Aorta (tissue), 5 donors: ENCODE data around the gene ASGR2. TPM values are rescaled to one million over a fixed set of nuclear protein-coding genes. Genes with fewer than 3 reads are reported as not detected.
A peak's percentile ranks its signal among the peaks of the same experiment; 100 is the strongest.
"Not testable (repeated sequence)": the region's sequence is repeated elsewhere in the genome, so short reads cannot be mapped to it uniquely, and the experiment has no call there.

Experiments used
- ATAC-seq: fragments of 200-7000 bp; cut with Tn5 transposase; one replicate; pipeline ENCODE4 v1.9.1; 2022; ENCODE audit warnings: moderate library complexity; ENCODE audit not compliant: low FRiP score
- DNase-seq, 2 donors: peaks; one replicate each; pipeline ENCODE4 v3.0.0-alpha.2; 2020
- H3K27ac ChIP-seq, 2 donors: one replicate each; pipeline ENCODE4 v1.5.1; 2013; ENCODE audit warnings: low read length in 2 of 2, mild to moderate bottlenecking in 2 of 2, moderate library complexity in 2 of 2, control low read depth in 1 of 2, inconsistent platforms in 1 of 2, low read depth in 1 of 2
- H3K27me3 ChIP-seq, 2 donors: one replicate each; pipeline ENCODE4 v1.6.1; 2013; ENCODE audit warnings: control low read depth in 1 of 2, low read length in 1 of 2, mild to moderate bottlenecking in 1 of 2, moderate library complexity in 1 of 2; ENCODE audit not compliant: insufficient read depth in 2 of 2, control insufficient read depth in 1 of 2
- H3K36me3 ChIP-seq, 2 donors: one replicate each; pipeline ENCODE4 v1.6.1; 2013; ENCODE audit warnings: control low read depth in 1 of 2, low read length in 1 of 2, mild to moderate bottlenecking in 1 of 2; ENCODE audit not compliant: insufficient read depth in 2 of 2, control insufficient read depth in 1 of 2
- H3K4me1 ChIP-seq, 2 donors: one replicate each; pipeline ENCODE4 v1.6.1; 2013; ENCODE audit warnings: low read length in 2 of 2, control low read depth in 1 of 2, mild to moderate bottlenecking in 1 of 2, moderate library complexity in 1 of 2; ENCODE audit not compliant: insufficient read depth in 2 of 2, control insufficient read depth in 1 of 2
- H3K4me3 ChIP-seq, 2 donors: one replicate each; pipeline ENCODE4 v1.5.1; 2013; ENCODE audit warnings: low read length in 2 of 2, control low read depth in 1 of 2, mild to moderate bottlenecking in 1 of 2
- H3K9me3 ChIP-seq: one replicate; pipeline ENCODE4 v1.6.1; 2013; ENCODE audit warnings: mild to moderate bottlenecking, low read length; ENCODE audit not compliant: control insufficient read depth
- WGBS, 2 donors: extraction: QIAGEN DNeasy Blood & Tissue Kit; methylation state at CpG; one replicate each; pipeline ENCODE4 v1.1.7; 2013; 5-methylcytosine and 5-hydroxymethylcytosine counted together
- intact Hi-C, 2 donors: fragments of 100-400 bp; cut with DNase I; formaldehyde crosslinking; loops; one replicate each; pipeline versions ENCODE4 v1.14.2 to v1.15.0; 2022
- polyA plus RNA-seq, 2 donors: library from polyadenylated mRNA; stranded (reverse); fragments of 200-250 nt; gene quantifications; one replicate each; pipeline ENCODE4 v1.2.3, GENCODE V29; 2013
- total RNA-seq, 2 donors: library from RNA; stranded (reverse); fragmentation: NEBNext Ultra II Directional; extraction: Animal tissue kit (Norgen Biotek cat#: 25700); gene quantifications; one replicate each; pipeline ENCODE4 v1.2.1, GENCODE V29; 2021
- donor health status: healthy with polysubstance abuse.
- donor health status: Bipolar disorder and iron deficiency.
- donor health status: DM: no; HTN: no; CAD: no.
- donor health status: DM: no; HTN: no; CAD: no.
- donor health status: DM: yes; HTN: yes; CAD: no.

The ASGR2 gene
- total and polyA plus RNA-seq, 4 donors, result 0.15 to 1.6 (median 0.75) TPM; not detected in 1

GRCh38 chr17:7109461-7110322 lies 4.9 kb downstream of the ASGR2 start:
- peak in 1 of 2 donors; percentile 54 for DNase-seq
- Histone ChIP-seq H3K4me1 (no peaks in the 10 kb centered on the region), H3K27me3 (no peaks in the 10 kb centered on the region), H3K9me3 (no peaks in the 10 kb centered on the region), H3K27ac (no peak overlapping the region), H3K36me3 (no peaks in the 10 kb centered on the region), H3K4me3 (no peak overlapping the region)
- WGBS, 2 donors, result 68 to 76% methylated on average over 10 of the region's 10 CpGs
- no peak for ATAC-seq
- intact Hi-C loops, result no loop called here

DNA sequence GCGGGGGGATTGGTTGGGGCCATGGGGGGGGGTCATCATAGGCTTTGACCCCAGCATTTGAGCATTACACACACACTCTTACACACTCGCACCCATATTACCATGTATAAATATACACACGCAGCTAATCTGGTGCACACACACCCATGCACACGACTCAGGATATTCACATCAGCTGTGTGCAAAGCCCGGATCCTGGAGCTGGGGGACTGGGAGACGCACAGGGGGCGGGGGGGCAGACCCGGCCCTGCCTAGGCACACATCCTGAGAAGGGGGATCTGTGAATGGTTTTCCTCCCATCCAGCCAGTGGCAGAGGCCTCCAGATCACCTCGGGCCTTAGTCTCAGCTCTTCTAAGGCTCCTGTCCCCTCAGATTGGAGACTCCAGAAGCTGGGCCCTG lies 5.6 kb downstream of the ASGR2 start:
- no peak overlapping the region for H3K27ac ChIP-seq
- ATAC-seq, result no peak
- WGBS, 2 donors, result 69 to 74% methylated on average over 9 of the region's 9 CpGs
- H3K4me1 ChIP-seq, result no peaks in the 10 kb centered on the region
- no peak overlapping the region for H3K4me3 ChIP-seq
- H3K36me3 ChIP-seq, result no peaks in the 10 kb centered on the region
- no peaks in the 10 kb centered on the region for H3K9me3 ChIP-seq
- no peaks in the 10 kb centered on the region for H3K27me3 ChIP-seq
- DNase-seq, result peak in 1 of 2 donors; percentile 59
- intact Hi-C loops, result no loop called here

GRCh38 chr17:7108560-7108925 lies 6.1 kb downstream of the ASGR2 start:
- no peak overlapping the region for H3K4me3 ChIP-seq
- ATAC-seq (no peak), DNase-seq (peak in 1 of 2 donors; percentile 63)
- H3K4me1 ChIP-seq, result no peaks in the 10 kb centered on the region
- intact Hi-C loops, result no loop called here
- H3K36me3 ChIP-seq, result no peaks in the 10 kb centered on the region
- WGBS, 2 donors, result 81 to 86% methylated on average over 9 to 10 of the region's 10 CpGs
- no peak overlapping the region for H3K27ac ChIP-seq
- no peaks in the 10 kb centered on the region for H3K9me3 ChIP-seq
- no peaks in the 10 kb centered on the region for H3K27me3 ChIP-seq

DNA sequence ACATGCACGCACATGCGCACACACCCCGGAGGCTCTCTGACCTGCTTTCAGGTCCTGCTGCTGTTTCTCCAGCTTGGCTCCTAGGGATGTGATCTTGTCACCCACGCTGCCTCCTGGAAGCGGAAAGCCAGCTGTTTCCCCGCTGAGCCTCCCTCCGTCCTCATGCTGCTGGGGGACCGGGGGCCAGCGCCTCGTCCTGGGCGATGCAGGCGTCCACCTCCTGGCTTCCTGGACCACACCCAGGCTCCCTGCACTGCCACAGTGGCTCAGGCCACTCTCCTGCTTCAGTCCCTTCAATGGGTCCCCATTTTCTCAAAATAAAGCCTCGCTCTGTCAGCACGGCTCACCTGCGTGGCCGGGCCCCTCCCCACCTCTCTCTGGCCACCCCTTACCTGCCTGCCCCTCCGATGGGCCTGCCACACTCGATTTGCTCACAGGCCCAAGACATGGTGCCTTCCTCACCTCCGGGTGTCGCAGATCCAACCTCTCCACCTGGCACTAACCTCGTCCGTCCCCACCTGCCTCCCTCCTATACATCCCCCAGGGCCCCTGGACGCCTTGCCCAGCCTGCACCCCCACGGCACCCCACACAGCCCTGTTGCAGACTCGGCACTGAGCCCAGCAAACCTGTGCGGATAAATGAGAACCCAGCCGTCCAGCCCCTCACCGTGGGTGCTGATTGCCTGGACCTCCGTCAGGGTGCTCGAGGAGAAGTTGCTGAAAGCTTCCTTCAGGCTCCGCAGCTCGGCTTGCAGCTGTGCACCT lies 6.6 kb downstream of the ASGR2 start:
- WGBS, 2 donors, result 81 to 82% methylated on average over 32 of the region's 32 CpGs

DNA sequence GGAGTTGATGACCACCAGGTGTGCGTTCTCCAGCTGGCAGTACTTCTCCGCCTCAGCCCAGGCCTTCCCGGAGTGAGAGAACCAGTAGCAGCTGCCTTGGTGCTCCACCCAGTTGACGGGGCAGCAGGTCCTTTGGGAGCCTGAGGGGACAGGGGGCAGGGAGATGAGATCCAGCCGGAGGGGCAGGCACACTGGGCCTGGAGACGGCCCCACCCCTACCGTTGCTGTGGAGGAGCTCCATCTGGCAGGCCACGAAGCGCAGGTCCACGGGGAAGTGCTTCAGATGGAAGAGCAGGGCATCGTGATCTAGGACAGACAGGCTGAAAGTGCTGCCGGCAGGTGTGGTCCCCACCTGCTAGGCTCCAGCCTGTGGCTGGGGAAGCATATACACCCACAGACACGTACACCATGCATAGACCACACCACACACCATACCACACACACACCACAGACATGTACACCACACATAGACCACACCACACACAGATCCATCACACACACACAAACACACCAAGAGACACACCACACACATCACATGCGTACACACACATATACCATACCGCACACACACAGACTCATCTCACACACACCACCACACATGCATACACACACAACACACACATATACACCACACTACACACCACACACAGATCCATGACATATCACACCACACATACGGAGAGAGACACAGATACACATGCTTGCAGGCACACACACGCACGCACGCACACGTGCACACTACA lies 7.4 kb downstream of the ASGR2 start:
- no peak for ATAC-seq
- H3K4me1 ChIP-seq, result no peaks in the 10 kb centered on the region
- H3K4me3 ChIP-seq, result no peak overlapping the region
- intact Hi-C loops, result no loop called here
- peak in 1 of 2 donors; percentile 51 for DNase-seq
- no peaks in the 10 kb centered on the region for H3K27me3 ChIP-seq
- H3K27ac ChIP-seq, result no peak overlapping the region
- H3K9me3 ChIP-seq, result no peaks in the 10 kb centered on the region
- no peaks in the 10 kb centered on the region for H3K36me3 ChIP-seq
- 74 to 80% methylated on average over 20 of the region's 20 CpGs for WGBS, 2 donors

More for the DNA sequence above, 6.6 kb downstream of the ASGR2 start:
- H3K27ac ChIP-seq, result no peak overlapping the region
- H3K4me3 ChIP-seq, result no peak overlapping the region
- H3K4me1 ChIP-seq, result no peaks in the 10 kb centered on the region
- DNase-seq, result peak in 1 of 2 donors; percentile 68
- intact Hi-C loops, result no loop called here
- no peaks in the 10 kb centered on the region for H3K36me3 ChIP-seq
- no peaks in the 10 kb centered on the region for H3K9me3 ChIP-seq
- no peak for ATAC-seq
- H3K27me3 ChIP-seq, result no peaks in the 10 kb centered on the region

- intact Hi-C loops, result no loop called here
- no peaks in the 10 kb centered on the region for H3K36me3 ChIP-seq
- ATAC-seq, result no peak
- 64 to 70% methylated on average over 6 of the region's 6 CpGs for WGBS, 2 donors
- H3K9me3 ChIP-seq, result no peaks in the 10 kb centered on the region
- no peaks in the 10 kb centered on the region for H3K4me1 ChIP-seq
- no peaks in the 10 kb centered on the region for H3K27me3 ChIP-seq
- DNase-seq, result peak in 1 of 2 donors; percentile 48
- no peak overlapping the region for H3K4me3 ChIP-seq
- H3K27ac ChIP-seq, result no peak overlapping the region
Observed at GRCh38 chr17:7102421-7102820, 12.2 kb downstream of the ASGR2 start.

- 84 to 88% methylated on average over 14 of the region's 14 CpGs for WGBS, 2 donors
Observed at GRCh38 chr17:7101531-7101930, 13.1 kb downstream of the ASGR2 start.

GRCh38 chr17:7100641-7101379 lies 13.8 kb downstream of the ASGR2 start:
- H3K27ac ChIP-seq, H3K4me3 ChIP-seq, H3K4me1 ChIP-seq, ATAC-seq, intact Hi-C loops, H3K9me3 ChIP-seq, H3K27me3 ChIP-seq, H3K36me3 ChIP-seq: not testable (repeated sequence)
- peak in 1 of 2 donors; percentile 66 for DNase-seq
- 92 to 93% methylated on average over 30 to 50 of the region's 50 CpGs for WGBS, 2 donors

More at GRCh38 chr17:7101531-7101930, 13.1 kb downstream of the ASGR2 start:
- intact Hi-C loops, result no loop called here
- Histone ChIP-seq H3K4me3 (no peak overlapping the region), H3K27ac (no peak overlapping the region), H3K9me3 (no peaks in the 10 kb centered on the region), H3K36me3 (no peaks in the 10 kb centered on the region), H3K27me3 (no peaks in the 10 kb centered on the region), H3K4me1 (no peaks in the 10 kb centered on the region)
- DNase-seq, result peak in 1 of 2 donors; percentile 67
- no peak for ATAC-seq
